ENCODE results near the gene SLC16A13.

- no peak for TF ChIP-seq CTCF (IDR thresholded peaks at IDR 0.05)
- TF ChIP-seq POLR2A (IDR thresholded peaks at IDR 0.05) = no peak
Measured at GRCh38 chr17:7078711-7079110, 42.9 kb downstream of the SLC16A13 start.

All from body of pancreas (tissue), 4 donors.